ENCODE data around the gene MVB12B.

The MVB12B gene

GRCh38 chr9:126502417-126503332 lies 176.0 kb downstream of the MVB12B start:
- Histone ChIP-seq H3K27ac (ENCODE audit: low read length) (no peak overlapping the region), H3K4me3 (ENCODE audit: low read length) (no peak overlapping the region), H3K79me2 (ENCODE audit: low read length) (no peaks in the 10 kb centered on the region), H4K20me1 (ENCODE audit: insufficient read depth, low read length) (peaks cover 3% of the 10 kb centered on the region; the same call in 1 of the 2 replicates), H3K4me2 (ENCODE audit: low read length) (no peak overlapping the region), H3K4me1 (ENCODE audit: low read length) (no peaks in the 10 kb centered on the region), H2AFZ (ENCODE audit: low read depth, low read length) (no peak overlapping the region), H3K27me3 (ENCODE audit: low read depth, low read length) (peaks cover 22% of the 10 kb centered on the region), H3K9me3 (ENCODE audit: insufficient read depth, low read length) (no peaks in the 10 kb centered on the region), H3K9ac (ENCODE audit: low read length) (no peak overlapping the region), H3K36me3 (replicated peaks; ENCODE audit: low read depth, low read length) (no peaks in the 10 kb centered on the region)
- TF ChIP-seq EZH2phosphoT487 (IDR thresholded peaks at IDR 0.05; ENCODE audit: low read depth) (no peak), CTCF (IDR thresholded peaks at IDR 0.05; ENCODE audit: low read depth, low read length) (no peak)

GRCh38 chr9:126503333-126504085 lies 176.9 kb downstream of the MVB12B start:
- H3K27me3 ChIP-seq (ENCODE audit: low read depth, low read length) = peaks cover 22% of the 10 kb centered on the region
- no peaks in the 10 kb centered on the region for H3K36me3 ChIP-seq (replicated peaks; ENCODE audit: low read depth, low read length)
- peaks cover 3% of the 10 kb centered on the region; the same call in 1 of the 2 replicates for H4K20me1 ChIP-seq (ENCODE audit: insufficient read depth, low read length)
- H3K27ac ChIP-seq (ENCODE audit: low read length) = no peak overlapping the region
- no peaks in the 10 kb centered on the region for H3K79me2 ChIP-seq (ENCODE audit: low read length)
- no peak overlapping the region for H3K4me3 ChIP-seq (ENCODE audit: low read length)
- no peaks in the 10 kb centered on the region for H3K4me1 ChIP-seq (ENCODE audit: low read length)
- H3K4me2 ChIP-seq (ENCODE audit: low read length) = no peak overlapping the region
- no peaks in the 10 kb centered on the region for H3K9me3 ChIP-seq (ENCODE audit: insufficient read depth, low read length)
- H2AFZ ChIP-seq (ENCODE audit: low read depth, low read length) = no peak overlapping the region
- H3K9ac ChIP-seq (ENCODE audit: low read length) = no peak overlapping the region
- TF ChIP-seq CTCF (IDR thresholded peaks at IDR 0.05; ENCODE audit: low read depth, low read length) = no peak
- no peak for TF ChIP-seq EZH2phosphoT487 (IDR thresholded peaks at IDR 0.05; ENCODE audit: low read depth)

GRCh38 chr9:126504086-126504976 lies 177.7 kb downstream of the MVB12B start:
- Histone ChIP-seq H3K27ac (ENCODE audit: low read length) (no peak overlapping the region), H3K36me3 (replicated peaks; ENCODE audit: low read depth, low read length) (no peaks in the 10 kb centered on the region), H3K4me1 (ENCODE audit: low read length) (no peaks in the 10 kb centered on the region), H3K4me2 (ENCODE audit: low read length) (no peak overlapping the region), H3K9me3 (ENCODE audit: insufficient read depth, low read length) (no peaks in the 10 kb centered on the region), H2AFZ (ENCODE audit: low read depth, low read length) (no peak overlapping the region), H4K20me1 (ENCODE audit: insufficient read depth, low read length) (peaks cover 7% of the 10 kb centered on the region; the same call in 1 of the 2 replicates), H3K4me3 (ENCODE audit: low read length) (no peak overlapping the region), H3K27me3 (ENCODE audit: low read depth, low read length) (peaks cover 28% of the 10 kb centered on the region), H3K79me2 (ENCODE audit: low read length) (no peaks in the 10 kb centered on the region), H3K9ac (ENCODE audit: low read length) (no peak overlapping the region)
- TF ChIP-seq EZH2phosphoT487 (IDR thresholded peaks at IDR 0.05; ENCODE audit: low read depth) (no peak), CTCF (IDR thresholded peaks at IDR 0.05; ENCODE audit: low read depth, low read length) (no peak)

Measured in OCI-LY3 (cell line).